GM12873 (cell line): Measurements from ENCODE around the gene THOC5.

ENCODE experiments used
- CTCF ChIP-seq: IDR thresholded peaks from 2 replicates; pipeline ENCODE4 v1.5.1; 2012; ENCODE audit warnings: low read depth, mild to moderate bottlenecking, moderate library complexity, low read length, control low read depth; ENCODE audit not compliant: insufficient read depth; ENCODE audit errors: missing control alignments

The THOC5 gene

GRCh38 chr22:29510542-29510941 is 43.0 kb downstream of the THOC5 start:
- no peak for TF ChIP-seq CTCF

GRCh38 chr22:29509815-29510214 is 43.7 kb downstream of the THOC5 start:
- no peak for TF ChIP-seq CTCF

- no peak for TF ChIP-seq CTCF
These were observed 44.3 kb downstream of the THOC5 start for GRCh38 chr22:29509298-29509697.

GRCh38 chr22:29503811-29504372 is 49.7 kb downstream of the THOC5 start:
- TF ChIP-seq CTCF: no peak

- TF ChIP-seq CTCF: no peak
These were observed 53.7 kb downstream of the THOC5 start for GRCh38 chr22:29499852-29500251.

- no peak for TF ChIP-seq CTCF
These were observed 59.9 kb downstream of the THOC5 start for GRCh38 chr22:29493636-29494035.

- no peak for TF ChIP-seq CTCF
These were observed 62.5 kb downstream of the THOC5 start for GRCh38 chr22:29491012-29491411.
